IPS-15b (cell line): Measurements from ENCODE around the gene NAV2.

Experiments used
- H3K27me3 ChIP-seq: one replicate; pipeline ENCODE4 v1.6.1; 2013; ENCODE audit warnings: low read length; ENCODE audit not compliant: control insufficient read depth, insufficient read depth
- H3K36me3 ChIP-seq: one replicate; pipeline ENCODE4 v1.6.1; 2013; ENCODE audit warnings: low read length; ENCODE audit not compliant: control insufficient read depth, insufficient read depth
- H3K4me1 ChIP-seq: one replicate; pipeline ENCODE4 v1.6.1; 2013; ENCODE audit warnings: mild to moderate bottlenecking, low read length; ENCODE audit not compliant: control insufficient read depth, insufficient read depth
- H3K4me3 ChIP-seq: one replicate; pipeline ENCODE4 v1.5.1; 2013; ENCODE audit warnings: low read depth, low read length
- H3K9ac ChIP-seq: one replicate; pipeline ENCODE4 v1.6.1; 2013; ENCODE audit warnings: low read depth, mild to moderate bottlenecking, low read length
- H3K9me3 ChIP-seq: one replicate; pipeline ENCODE4 v1.6.1; 2013; ENCODE audit warnings: mild to moderate bottlenecking, low read length; ENCODE audit not compliant: control insufficient read depth, insufficient read depth

The NAV2 gene

GRCh38 chr11:19905280-19905853 is 192.7 kb downstream of the NAV2 start:
- no peaks in the 10 kb centered on the region for H3K27me3 ChIP-seq
- peaks cover 9% of the 10 kb centered on the region for H3K4me1 ChIP-seq
- no peak overlapping the region for H3K9ac ChIP-seq
- no peak overlapping the region for H3K4me3 ChIP-seq
- no peaks in the 10 kb centered on the region for H3K9me3 ChIP-seq
- no peaks in the 10 kb centered on the region for H3K36me3 ChIP-seq

GRCh38 chr11:19906126-19906525 is 193.5 kb downstream of the NAV2 start:
- Histone ChIP-seq H3K4me3 (no peak overlapping the region), H3K4me1 (peaks cover 9% of the 10 kb centered on the region), H3K27me3 (no peaks in the 10 kb centered on the region), H3K9me3 (no peaks in the 10 kb centered on the region), H3K36me3 (no peaks in the 10 kb centered on the region), H3K9ac (no peak overlapping the region)

- H3K9me3 ChIP-seq, result no peaks in the 10 kb centered on the region
- H3K27me3 ChIP-seq, result no peaks in the 10 kb centered on the region
- H3K9ac ChIP-seq, result no peak overlapping the region
- H3K4me1 ChIP-seq, result peaks cover 10% of the 10 kb centered on the region
- H3K4me3 ChIP-seq, result no peak overlapping the region
- no peaks in the 10 kb centered on the region for H3K36me3 ChIP-seq
Measured at GRCh38 chr11:19907008-19907579, 194.5 kb downstream of the NAV2 start.

- Histone ChIP-seq H3K9me3 (no peaks in the 10 kb centered on the region), H3K9ac (no peak overlapping the region), H3K4me3 (no peak overlapping the region), H3K27me3 (no peaks in the 10 kb centered on the region), H3K36me3 (no peaks in the 10 kb centered on the region), H3K4me1 (peaks cover 15% of the 10 kb centered on the region)
Measured at GRCh38 chr11:19907839-19908238, 195.2 kb downstream of the NAV2 start.

GRCh38 chr11:19910931-19911330 is 198.3 kb downstream of the NAV2 start:
- H3K9me3 ChIP-seq, result no peaks in the 10 kb centered on the region
- H3K4me3 ChIP-seq, result no peak overlapping the region
- H3K36me3 ChIP-seq, result no peaks in the 10 kb centered on the region
- peaks cover 10% of the 10 kb centered on the region for H3K4me1 ChIP-seq
- H3K9ac ChIP-seq, result no peak overlapping the region
- H3K27me3 ChIP-seq, result no peaks in the 10 kb centered on the region

- no peaks in the 10 kb centered on the region for H3K9me3 ChIP-seq
- H3K4me3 ChIP-seq, result no peak overlapping the region
- peaks cover 10% of the 10 kb centered on the region for H3K4me1 ChIP-seq
- H3K36me3 ChIP-seq, result no peaks in the 10 kb centered on the region
- H3K27me3 ChIP-seq, result no peaks in the 10 kb centered on the region
- no peak overlapping the region for H3K9ac ChIP-seq
Measured at GRCh38 chr11:19912115-19912957, 199.7 kb downstream of the NAV2 start.

GRCh38 chr11:19912958-19913892 is 200.6 kb downstream of the NAV2 start:
- Histone ChIP-seq H3K4me3 (no peak overlapping the region), H3K9ac (no peak overlapping the region), H3K9me3 (no peaks in the 10 kb centered on the region), H3K27me3 (no peaks in the 10 kb centered on the region), H3K4me1 (peaks cover 10% of the 10 kb centered on the region), H3K36me3 (no peaks in the 10 kb centered on the region)

GRCh38 chr11:19913893-19914249 is 201.2 kb downstream of the NAV2 start:
- no peaks in the 10 kb centered on the region for H3K9me3 ChIP-seq

GRCh38 chr11:19915808-19916207 is 203.2 kb downstream of the NAV2 start:
- no peak overlapping the region for H3K4me3 ChIP-seq
- H3K9ac ChIP-seq, result no peak overlapping the region
- H3K27me3 ChIP-seq, result no peaks in the 10 kb centered on the region
- no peaks in the 10 kb centered on the region for H3K36me3 ChIP-seq
- H3K4me1 ChIP-seq, result peaks cover 6% of the 10 kb centered on the region
- H3K9me3 ChIP-seq, result no peaks in the 10 kb centered on the region

More at GRCh38 chr11:19913893-19914249, 201.2 kb downstream of the NAV2 start:
- no peak overlapping the region for H3K4me3 ChIP-seq
- no peak overlapping the region for H3K9ac ChIP-seq
- H3K27me3 ChIP-seq, result no peaks in the 10 kb centered on the region
- H3K4me1 ChIP-seq, result peaks cover 10% of the 10 kb centered on the region
- no peaks in the 10 kb centered on the region for H3K36me3 ChIP-seq

GRCh38 chr11:19917069-19917468 is 204.4 kb downstream of the NAV2 start:
- H3K27me3 ChIP-seq, result no peaks in the 10 kb centered on the region
- H3K4me3 ChIP-seq, result no peak overlapping the region
- H3K4me1 ChIP-seq, result peaks cover 5% of the 10 kb centered on the region
- no peaks in the 10 kb centered on the region for H3K9me3 ChIP-seq
- H3K9ac ChIP-seq, result no peak overlapping the region
- no peaks in the 10 kb centered on the region for H3K36me3 ChIP-seq

GRCh38 chr11:19918302-19919049 is 205.8 kb downstream of the NAV2 start:
- Histone ChIP-seq H3K4me1 (no peaks in the 10 kb centered on the region), H3K9ac (no peak overlapping the region)

More at GRCh38 chr11:19918302-19919049, 205.8 kb downstream of the NAV2 start:
- H3K9me3 ChIP-seq, result no peaks in the 10 kb centered on the region
- no peak overlapping the region for H3K4me3 ChIP-seq
- H3K27me3 ChIP-seq, result no peaks in the 10 kb centered on the region
- H3K36me3 ChIP-seq, result no peaks in the 10 kb centered on the region
